Hematopoietic multipotent progenitor cell treated with erythropoietin and hydrocortisone succinate and interleukin-3 and kit ligand, for 6 days (in vitro differentiated cells): ENCODE data around the gene EXOC7.

ENCODE experiments used
- DNase-seq: peaks from one replicate; pipeline ENCODE4 v3.0.0-alpha.2; 2015

EXOC7 gene

DNA sequence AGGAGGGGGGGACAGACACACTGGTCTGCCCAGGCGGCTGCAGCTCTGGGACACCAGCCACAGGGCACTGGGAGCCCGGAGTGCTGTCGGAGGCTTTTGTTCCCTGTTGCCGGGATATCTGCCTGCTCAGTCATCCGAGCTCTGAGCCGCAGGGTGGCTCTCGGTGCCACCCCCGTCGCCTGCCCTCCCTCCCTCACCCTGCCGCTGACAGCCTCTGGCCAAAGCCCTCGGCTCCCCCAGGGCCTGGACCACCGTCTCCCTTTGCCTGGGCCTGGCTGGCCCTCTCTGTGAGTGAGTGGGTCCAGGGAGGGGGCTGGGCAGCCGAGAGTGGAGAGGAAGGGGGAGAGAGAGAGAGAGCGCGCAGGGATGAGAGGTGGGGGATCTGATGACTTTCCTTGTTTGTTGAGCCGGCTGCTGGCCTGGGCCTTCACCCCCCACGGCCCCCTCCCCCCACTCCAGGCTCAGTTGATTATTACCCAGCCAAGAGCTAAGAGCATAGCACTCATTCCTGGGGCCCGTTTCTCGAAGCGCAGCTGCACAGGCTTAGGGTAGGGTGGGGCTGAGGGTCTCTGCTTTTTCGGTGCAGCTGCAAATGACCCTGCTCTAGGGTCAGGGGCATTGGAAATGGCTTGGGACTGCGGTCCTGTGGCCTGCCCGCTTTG, 34.8 kb upstream of the EXOC7 start:
- DNase-seq, result no peak

- no peak for DNase-seq
These were observed 34.0 kb upstream of the EXOC7 start for GRCh38 chr17:76137351-76138233.

- DNase-seq, result no peak
These were observed 33.4 kb upstream of the EXOC7 start for GRCh38 chr17:76137001-76137350.

GRCh38 chr17:76136276-76137000, 32.9 kb upstream of the EXOC7 start:
- no peak for DNase-seq

- DNase-seq, result no peak
These were observed 32.2 kb upstream of the EXOC7 start for GRCh38 chr17:76135810-76136188.

- no peak for DNase-seq
These were observed 31.6 kb upstream of the EXOC7 start for GRCh38 chr17:76134911-76135809.

DNA sequence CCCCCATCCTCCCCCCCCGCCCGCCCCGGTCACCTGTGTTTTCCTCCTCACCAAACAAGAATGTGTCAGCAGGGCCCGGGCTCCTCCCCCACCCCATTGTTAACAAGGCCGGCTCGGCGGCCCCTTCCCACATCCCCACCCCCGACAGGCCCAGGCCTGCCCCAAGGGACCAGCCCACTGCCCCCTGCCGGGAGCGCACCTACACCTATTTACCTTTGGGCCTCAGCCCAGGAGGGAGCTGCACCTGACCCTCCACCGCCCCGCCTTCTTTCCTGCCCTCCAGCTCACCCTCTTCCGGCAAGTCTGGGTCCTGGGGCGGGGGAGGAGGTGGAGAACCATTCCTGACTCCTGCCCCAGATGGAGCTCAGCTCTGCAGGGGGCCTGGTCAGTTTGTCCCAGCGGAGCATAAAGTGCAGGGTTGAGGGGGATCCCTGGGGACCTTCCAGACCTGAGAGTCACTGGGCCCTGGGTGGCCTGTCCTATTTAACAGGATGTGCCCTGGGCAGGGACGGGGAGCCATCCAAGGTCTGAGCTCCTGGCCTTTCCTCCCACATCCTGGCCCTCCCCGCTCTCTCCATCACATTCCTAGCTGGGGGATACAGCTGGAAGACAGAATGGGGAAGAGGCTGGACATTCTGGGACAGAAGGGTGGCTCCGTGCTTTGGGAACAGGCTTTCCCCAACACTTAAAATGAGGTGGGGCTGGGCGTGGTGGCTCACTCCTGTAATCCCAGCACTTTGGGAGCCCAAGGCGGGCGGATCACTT, 29.2 kb upstream of the EXOC7 start:
- no peak for DNase-seq

DNA sequence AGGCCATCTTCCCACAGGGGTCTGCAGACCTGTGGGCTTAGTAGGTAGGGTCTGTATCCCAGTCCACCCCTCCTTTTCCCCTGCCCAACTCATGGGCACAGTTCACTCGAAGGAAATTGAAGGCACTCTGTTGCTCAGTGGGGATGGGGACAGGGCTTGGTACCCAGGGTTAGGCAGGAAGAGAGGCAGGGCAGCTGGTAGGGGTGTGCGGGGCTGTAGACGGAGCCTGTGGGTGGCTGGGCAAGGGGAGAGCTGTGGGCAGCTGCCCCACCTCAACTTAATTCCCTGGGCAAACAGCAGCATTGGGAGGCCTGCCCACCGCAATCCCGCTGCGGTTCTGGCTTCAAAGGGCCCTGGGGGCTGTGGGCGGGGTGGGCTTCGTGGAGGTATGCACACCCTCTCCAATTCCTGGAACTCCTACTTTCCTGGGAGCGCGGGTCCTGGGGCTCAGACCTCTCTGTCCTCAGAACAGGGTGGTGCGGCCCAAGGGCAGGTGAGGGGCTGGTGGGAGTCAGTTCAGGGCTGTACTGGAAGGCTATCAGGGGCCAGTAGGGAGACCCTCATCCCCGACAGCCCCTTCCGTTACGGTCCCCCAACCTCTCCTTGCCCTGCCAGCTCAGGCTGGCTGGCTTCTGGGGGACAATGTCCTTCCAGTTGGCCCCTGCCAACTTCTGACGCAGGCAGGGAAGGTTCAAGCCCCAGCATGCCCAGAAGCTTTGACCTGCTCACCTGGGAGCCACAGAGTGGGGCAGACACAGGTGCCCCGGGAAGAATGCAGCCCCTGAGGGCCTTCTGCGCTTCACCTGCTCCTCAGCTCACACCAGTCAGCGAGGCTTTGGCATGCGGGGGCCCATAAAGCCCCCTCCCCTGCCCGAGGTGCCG, 28.3 kb upstream of the EXOC7 start:
- no peak for DNase-seq

GRCh38 chr17:76131051-76131691, 27.6 kb upstream of the EXOC7 start:
- DNase-seq, result no peak

- DNase-seq, result no peak
These were observed 26.9 kb upstream of the EXOC7 start for GRCh38 chr17:76130473-76130872.

- no peak for DNase-seq
These were observed 22.3 kb upstream of the EXOC7 start for GRCh38 chr17:76125922-76126321.

DNA sequence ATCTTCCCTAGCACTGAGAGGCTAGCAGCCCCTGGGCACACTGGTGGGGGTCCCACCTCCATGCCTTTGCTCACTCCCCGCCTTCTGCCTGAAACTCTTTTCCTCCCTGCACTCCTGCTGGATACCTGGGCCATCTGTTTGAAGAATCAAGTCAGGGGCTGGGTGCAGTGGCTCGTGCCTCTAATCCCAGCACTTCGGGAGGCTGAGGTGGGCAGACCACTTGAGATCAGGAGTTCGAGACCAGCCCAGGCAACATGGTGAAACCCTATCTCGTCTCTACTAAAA, 21.7 kb upstream of the EXOC7 start:
- DNase-seq, result no peak

GRCh38 chr17:76124582-76125390, 21.2 kb upstream of the EXOC7 start:
- peak; percentile 52 for DNase-seq

GRCh38 chr17:76123749-76124581, 20.4 kb upstream of the EXOC7 start:
- no peak for DNase-seq

DNA sequence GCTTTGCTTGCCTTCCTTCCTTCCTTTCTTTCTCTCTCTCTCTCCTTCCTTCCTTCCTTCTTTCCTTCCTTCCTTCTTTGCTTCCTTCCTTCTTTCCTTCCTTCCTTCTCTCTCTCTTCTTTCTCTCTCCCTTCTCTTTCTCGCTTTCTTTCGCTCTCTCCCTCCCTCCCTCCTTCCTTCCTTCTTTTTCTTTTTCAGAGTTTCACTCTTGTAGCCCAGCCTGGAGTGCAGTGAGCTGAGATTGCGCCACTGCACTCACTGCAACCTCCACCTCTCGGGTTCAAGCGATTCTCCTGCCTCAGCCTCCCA, 19.6 kb upstream of the EXOC7 start:
- no peak for DNase-seq

GRCh38 chr17:76122431-76123190, 19.0 kb upstream of the EXOC7 start:
- no peak for DNase-seq

GRCh38 chr17:76121932-76122430, 18.4 kb upstream of the EXOC7 start:
- peak; percentile 45 for DNase-seq

GRCh38 chr17:76120658-76121008, 17.0 kb upstream of the EXOC7 start:
- DNase-seq, result peak; percentile 25
